Lung (tissue), 12 donors: ENCODE results near the gene CDADC1. TPM values are rescaled to one million over a fixed set of nuclear protein-coding genes. Genes with fewer than 3 reads are reported as not detected.
A peak's percentile ranks its signal among the peaks of the same experiment; 100 is the strongest.

Source experiments
- ATAC-seq: fragments of 200-7000 bp; cut with Tn5 transposase; one replicate; pipeline ENCODE4 v1.9.1; 2020; ENCODE audit warnings: moderate number of reproducible peaks; ENCODE audit not compliant: insufficient read depth, low FRiP score
- DNase-seq, 3 donors: peaks; one replicate each; pipeline ENCODE4 v3.0.0-alpha.2; 2013 to 2017
- H3K27ac ChIP-seq, 2 donors: one replicate each; pipeline ENCODE4 v1.5.1; 2013; ENCODE audit warnings: mild to moderate bottlenecking in 2 of 2, moderate library complexity in 2 of 2, control low read depth in 1 of 2, inconsistent platforms in 1 of 2, low read depth in 1 of 2, low read length in 1 of 2
- H3K27me3 ChIP-seq, 3 donors: one replicate each; pipeline ENCODE4 v1.5.1; 2013; ENCODE audit warnings: low read length in 2 of 3; ENCODE audit not compliant: control insufficient read depth in 3 of 3, insufficient read depth in 3 of 3
- H3K36me3 ChIP-seq, 4 donors: one replicate each; pipeline ENCODE4 v1.5.1; 2013; ENCODE audit warnings: low read length in 4 of 4, mild to moderate bottlenecking in 1 of 4, moderate library complexity in 1 of 4; ENCODE audit not compliant: control insufficient read depth in 4 of 4, insufficient read depth in 4 of 4
- H3K4me1 ChIP-seq, 5 donors: one replicate each; pipeline ENCODE4 v1.5.1; 2013; ENCODE audit warnings: low read length in 5 of 5, mild to moderate bottlenecking in 2 of 5, moderate library complexity in 1 of 5; ENCODE audit not compliant: control insufficient read depth in 5 of 5, insufficient read depth in 5 of 5
- H3K4me3 ChIP-seq: one replicate; pipeline ENCODE4 v1.5.1; 2013; ENCODE audit warnings: mild to moderate bottlenecking, control low read depth, moderate library complexity
- H3K9ac ChIP-seq, 2 donors: one replicate each; pipeline ENCODE4 v1.5.1; 2013; ENCODE audit warnings: low read length in 2 of 2, control low read depth in 1 of 2; ENCODE audit not compliant: insufficient read depth in 1 of 2
- H3K9me3 ChIP-seq, 4 donors: one replicate each; pipeline ENCODE4 v1.5.1; 2013; ENCODE audit warnings: low read length in 3 of 4, mild to moderate bottlenecking in 1 of 4, moderate library complexity in 1 of 4; ENCODE audit not compliant: control insufficient read depth in 4 of 4, insufficient read depth in 3 of 4
- CTCF ChIP-seq: IDR thresholded peaks from 2 replicates; pipeline ENCODE4 v1.5.1; 2012; ENCODE audit warnings: mild to moderate bottlenecking; ENCODE audit errors: control extremely low read depth, extremely low read depth
- WGBS, 2 donors: extraction: QIAGEN DNeasy Blood & Tissue Kit; methylation state at CpG; one replicate each; pipeline ENCODE4 v1.1.7; 2013; 5-methylcytosine and 5-hydroxymethylcytosine counted together
- polyA plus RNA-seq, 2 donors: library from polyadenylated mRNA; stranded (reverse); fragments of 200-250 nt; gene quantifications; one replicate each; pipeline ENCODE4 v1.2.1, GENCODE V29; 2013
- total RNA-seq, 2 donors: library from RNA; depleted of rRNA in 1 of 2; stranded (reverse); fragments of >200 nt in 1 of 2; gene quantifications; one replicate each; pipeline ENCODE4 v1.2.1, GENCODE V29; 2014 to 2021
- donor health status: control.
- donor health status: control.
- donor health status: Bipolar disorder and iron deficiency.
- donor health status: healthy.
- donor health status: DM: yes; HTN: yes; CAD: no.

The CDADC1 gene
- total and polyA plus RNA-seq, 4 donors = 5.2 to 11.6 (median 7.1) TPM

GRCh38 chr13:49300739-49301589, 53.2 kb downstream of the CDADC1 start:
- WGBS, 2 donors = 43 to 52% methylated on average over 20 of the region's 20 CpGs
- Histone ChIP-seq H3K27ac (peak overlapping the region in 1 of 2 donors; percentile 30), H3K36me3 (no peaks in the 10 kb centered on the region), H3K9ac (peak overlapping the region in 1 of 2 donors; percentile 67), H3K4me3 (no peak overlapping the region), H3K9me3 (no peaks in the 10 kb centered on the region), H3K4me1 (peaks cover 0 to 10% (median 0%) of the 10 kb centered on the region in 5 donors), H3K27me3 (no peaks in the 10 kb centered on the region)
- DNase-seq (peak; percentile 48 to 81 (median 75)), ATAC-seq (peak; percentile 89)
- TF ChIP-seq CTCF = peak; percentile 91

- H3K9me3 ChIP-seq = no peaks in the 10 kb centered on the region
- no peak overlapping the region for H3K9ac ChIP-seq
- H3K4me3 ChIP-seq = no peak overlapping the region
- no peaks in the 10 kb centered on the region for H3K36me3 ChIP-seq
- peaks cover 0 to 10% (median 2%) of the 10 kb centered on the region in 5 donors for H3K4me1 ChIP-seq
- ATAC-seq (no peak), DNase-seq (no peak)
- no peak for TF ChIP-seq CTCF
- no peaks in the 10 kb centered on the region for H3K27me3 ChIP-seq
- no peak overlapping the region for H3K27ac ChIP-seq
- WGBS, 2 donors = 86 to 98% methylated on average over 7 of the region's 7 CpGs
These were observed 54.5 kb downstream of the CDADC1 start for GRCh38 chr13:49302222-49302621.

GRCh38 chr13:49302817-49303216, 55.1 kb downstream of the CDADC1 start:
- peaks cover 0 to 10% (median 6%) of the 10 kb centered on the region in 5 donors for H3K4me1 ChIP-seq
- no peaks in the 10 kb centered on the region for H3K27me3 ChIP-seq
- TF ChIP-seq CTCF = no peak
- no peaks in the 10 kb centered on the region for H3K36me3 ChIP-seq
- WGBS, 2 donors = 87 to 97% methylated on average over 9 of the region's 9 CpGs
- no peak overlapping the region for H3K4me3 ChIP-seq
- DNase-seq = no peak
- H3K27ac ChIP-seq = no peak overlapping the region
- no peaks in the 10 kb centered on the region for H3K9me3 ChIP-seq
- no peak overlapping the region for H3K9ac ChIP-seq
- no peak for ATAC-seq
